Gastroesophageal sphincter (tissue), 4 donors: Measurements from ENCODE around the gene SNX11. TPM values are rescaled to one million over a fixed set of nuclear protein-coding genes. Genes with fewer than 3 reads are reported as not detected.

Experiments
- ATAC-seq: fragments of 150-250 bp; one replicate; pipeline ENCODE4 v1.9.1; 2016; ENCODE audit warnings: mild to moderate bottlenecking, moderate library complexity
- H3K27ac ChIP-seq, 4 donors: fragments of 200-600 bp; sonication (generic) in 3 of 4; 1 replicate in 3 of 4; 2 replicates in 1 of 4; pipeline ENCODE4 v1.5.1; 2016 to 2019
- H3K27me3 ChIP-seq: fragments of 200-600 bp; sonication (generic); one replicate; pipeline ENCODE4 v1.5.1; 2019
- H3K36me3 ChIP-seq, 2 donors: fragments of 200-600 bp; sonication (generic); one replicate each; pipeline ENCODE4 v1.5.1; 2019; ENCODE audit warnings: control low read depth in 1 of 2
- H3K4me1 ChIP-seq, 3 donors: fragments of 200-600 bp; sonication (generic); 1 replicate in 2 of 3; 2 replicates in 1 of 3; pipeline ENCODE4 v1.5.1; 2016 to 2019; ENCODE audit warnings: control low read depth in 2 of 3
- H3K4me3 ChIP-seq, 2 donors: fragments of 200-600 bp; sonication (generic); one replicate each; pipeline ENCODE4 v1.5.1; 2019; ENCODE audit warnings: mild to moderate bottlenecking in 1 of 2, moderate library complexity in 1 of 2
- H3K9me3 ChIP-seq, 3 donors: fragments of 200-600 bp; sonication (generic); one replicate each; pipeline ENCODE4 v1.5.1; 2017 to 2019; ENCODE audit warnings: control low read depth in 2 of 3
- CTCF ChIP-seq, 4 experiments: fragments of 200-600 bp in 2 of 4; fragments of 450-650 bp in 2 of 4; sonication (generic) in 1 of 4; IDR thresholded peaks; one replicate each; pipeline ENCODE4 v1.5.1; 2017 to 2019; ENCODE audit warnings: antibody characterized with exemption in 4 of 4, mild to moderate bottlenecking in 2 of 4, moderate library complexity in 2 of 4
- EP300 ChIP-seq: sonication (generic); formaldehyde crosslinking; IDR thresholded peaks from one replicate; pipeline ENCODE4 v1.6.1; 2017; ENCODE audit warnings: antibody characterized with exemption, mild to moderate bottlenecking
- POLR2A ChIP-seq, 2 donors: fragments of 450-650 bp; IDR thresholded peaks; one replicate each; pipeline ENCODE4 v1.6.1; 2017; ENCODE audit warnings: antibody characterized with exemption in 2 of 2, mild to moderate bottlenecking in 2 of 2, moderate library complexity in 1 of 2
- POLR2AphosphoS5 ChIP-seq: sonication (generic); formaldehyde crosslinking; IDR thresholded peaks from one replicate; pipeline ENCODE4 v1.6.1; 2017; ENCODE audit warnings: antibody characterized with exemption
- WGBS, 2 donors: methylation state at CpG; one replicate each; pipeline ENCODE4 v1.1.5; 2018; ENCODE audit warnings: low coverage in 1 of 2; 5-methylcytosine and 5-hydroxymethylcytosine counted together
- total RNA-seq, 4 donors: library from RNA; depleted of rRNA; stranded (reverse); fragments of >200 nt; gene quantifications; one replicate each; pipeline ENCODE4 v1.1.0, GENCODE V29; 2016

SNX11 gene
- total RNA-seq, 4 donors from 2014 or later = 12.4 to 20.5 (median 16.8) TPM

DNA sequence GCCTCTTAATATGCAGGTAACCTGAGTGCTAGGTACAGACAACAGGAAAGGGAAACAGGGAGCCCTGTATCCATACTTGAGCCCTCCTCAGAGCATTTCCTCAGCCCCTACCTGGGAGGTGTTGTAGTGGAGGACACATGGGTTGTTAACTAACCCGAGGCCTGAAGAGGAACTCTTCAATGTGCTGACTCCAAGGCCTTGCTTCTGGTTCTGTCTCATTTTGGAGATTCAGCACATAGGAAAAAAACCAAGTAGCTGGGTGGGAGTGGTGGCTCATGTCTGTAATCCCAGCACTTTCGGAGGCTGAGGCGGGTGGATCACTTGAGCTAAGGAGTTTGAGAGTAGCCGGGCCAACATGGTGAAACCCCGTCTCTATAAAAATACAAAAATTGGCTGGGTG lies 24.8 kb downstream of the SNX11 start:
- H3K27ac ChIP-seq = peak overlapping the region in 1 of 4 donors; percentile 15
- H3K36me3 ChIP-seq = peaks cover 0 to 1% of the 10 kb centered on the region in 2 donors
- no peak for TF ChIP-seq EP300
- no peak for TF ChIP-seq CTCF (IDR thresholded peaks at IDR 0.05)
- TF ChIP-seq POLR2A (IDR thresholded peaks at IDR 0.05) = no peak
- no peak for TF ChIP-seq POLR2AphosphoS5
- no peak overlapping the region for H3K4me3 ChIP-seq
- 81% methylated on average over 3 of the region's 5 CpGs; no CpG with 5 or more reads in 1 of the 2 donors for WGBS, 2 donors
- no peaks in the 10 kb centered on the region for H3K9me3 ChIP-seq
- H3K4me1 ChIP-seq = peaks cover 0 to 7% (median 0%) of the 10 kb centered on the region in 3 donors
- peak; percentile 57 for ATAC-seq
- H3K27me3 ChIP-seq = no peaks in the 10 kb centered on the region

DNA sequence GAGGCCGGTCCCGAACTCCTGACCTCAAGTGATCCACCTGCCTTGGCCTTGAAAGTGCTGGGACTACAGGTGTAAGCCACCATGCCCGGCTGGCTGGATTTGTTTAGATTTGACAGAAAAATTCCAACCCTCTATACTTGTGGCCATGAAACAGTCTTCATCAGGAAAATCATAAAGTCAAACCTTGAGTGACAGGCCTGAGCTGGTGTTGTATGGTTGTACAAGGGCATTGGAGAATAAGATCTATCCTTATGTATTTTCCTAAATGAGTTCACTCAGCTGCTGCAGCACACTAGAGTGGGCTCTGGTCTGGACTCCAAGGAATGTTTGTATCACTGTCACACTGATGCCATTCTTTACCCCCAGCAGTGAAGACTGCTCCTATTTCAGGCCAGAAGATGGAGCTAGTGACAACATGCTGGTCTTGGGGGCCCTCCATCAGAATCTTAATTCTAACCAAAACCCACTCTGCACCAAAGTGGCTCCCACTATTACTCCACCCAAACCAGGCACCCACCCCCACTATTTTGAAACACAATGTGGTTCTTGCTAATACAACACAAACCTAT lies 27.4 kb downstream of the SNX11 start:
- Histone ChIP-seq H3K4me1 (peaks cover 0 to 7% (median 0%) of the 10 kb centered on the region in 3 donors), H3K27ac (no peak overlapping the region), H3K36me3 (no peaks in the 10 kb centered on the region), H3K27me3 (no peaks in the 10 kb centered on the region), H3K4me3 (no peak overlapping the region), H3K9me3 (no peaks in the 10 kb centered on the region)
- WGBS, 2 donors = no CpG with 5 or more reads among the region's 3 CpGs
- ATAC-seq = no peak
- TF ChIP-seq POLR2A (IDR thresholded peaks at IDR 0.05) (no peak), CTCF (IDR thresholded peaks at IDR 0.05) (no peak), POLR2AphosphoS5 (no peak), EP300 (no peak)

- no peak for ATAC-seq
- H3K36me3 ChIP-seq = no peaks in the 10 kb centered on the region
- no peak overlapping the region for H3K27ac ChIP-seq
- no peak overlapping the region for H3K4me3 ChIP-seq
- TF ChIP-seq POLR2A (IDR thresholded peaks at IDR 0.05) (no peak), POLR2AphosphoS5 (no peak), EP300 (no peak), CTCF (IDR thresholded peaks at IDR 0.05) (no peak)
- H3K4me1 ChIP-seq = no peaks in the 10 kb centered on the region
- peaks cover 10% of the 10 kb centered on the region for H3K27me3 ChIP-seq
- no peaks in the 10 kb centered on the region for H3K9me3 ChIP-seq
- WGBS, 2 donors = 40 to 57% methylated on average over 1 of the region's 1 CpG
Measured at GRCh38 chr17:48137656-48138055, 30.1 kb downstream of the SNX11 start.

GRCh38 chr17:48139944-48140343 lies 32.4 kb downstream of the SNX11 start:
- ATAC-seq = no peak
- Histone ChIP-seq H3K27ac (no peak overlapping the region), H3K9me3 (no peaks in the 10 kb centered on the region), H3K36me3 (no peaks in the 10 kb centered on the region), H3K27me3 (peaks cover 32% of the 10 kb centered on the region), H3K4me1 (no peaks in the 10 kb centered on the region), H3K4me3 (no peak overlapping the region)
- no peak for TF ChIP-seq EP300
- no peak for TF ChIP-seq CTCF (IDR thresholded peaks at IDR 0.05)
- 40 to 43% methylated on average over 2 of the region's 2 CpGs for WGBS, 2 donors

DNA sequence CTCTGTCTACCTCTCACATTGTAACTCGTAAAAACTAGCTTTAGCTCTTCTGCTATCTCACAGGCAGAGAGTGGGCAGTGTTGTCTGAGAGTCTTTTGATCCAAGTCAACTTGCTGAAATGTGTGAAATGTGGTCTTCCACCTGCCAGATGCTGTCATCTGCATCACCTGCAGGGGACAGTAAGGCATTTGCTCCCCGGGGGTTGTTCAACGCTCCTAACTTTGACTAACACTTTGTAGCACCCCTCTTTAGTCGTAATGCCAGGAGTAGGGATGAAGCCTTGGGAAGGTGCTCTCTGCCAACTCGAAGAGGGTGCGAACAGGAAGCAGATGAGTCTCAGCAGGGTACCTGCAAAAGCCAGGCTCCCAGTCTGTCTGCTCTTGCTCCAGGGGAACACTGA lies 36.1 kb downstream of the SNX11 start:
- 21% methylated on average over 1 of the region's 6 CpGs; no CpG with 5 or more reads in 1 of the 2 donors for WGBS, 2 donors
- H3K4me3 ChIP-seq = no peak overlapping the region
- H3K36me3 ChIP-seq = no peaks in the 10 kb centered on the region
- TF ChIP-seq EP300 (no peak), CTCF (IDR thresholded peaks at IDR 0.05) (no peak), POLR2AphosphoS5 (no peak), POLR2A (IDR thresholded peaks at IDR 0.05) (no peak)
- H3K27me3 ChIP-seq = peaks cover 66% of the 10 kb centered on the region
- no peak overlapping the region for H3K27ac ChIP-seq
- no peaks in the 10 kb centered on the region for H3K9me3 ChIP-seq
- no peaks in the 10 kb centered on the region for H3K4me1 ChIP-seq
- no peak for ATAC-seq
